Measurements from ENCODE around the gene OBSCN. TPM values are rescaled to one million over a fixed set of nuclear protein-coding genes. Genes with fewer than 3 reads are reported as not detected.
A peak's percentile ranks its signal among the peaks of the same experiment; 100 is the strongest.

OBSCN gene
- total and polyA plus RNA-seq, 2 of the 4 experiments (the other 2 are of a cell fraction) = 4.1 to 9.5 TPM

DNA sequence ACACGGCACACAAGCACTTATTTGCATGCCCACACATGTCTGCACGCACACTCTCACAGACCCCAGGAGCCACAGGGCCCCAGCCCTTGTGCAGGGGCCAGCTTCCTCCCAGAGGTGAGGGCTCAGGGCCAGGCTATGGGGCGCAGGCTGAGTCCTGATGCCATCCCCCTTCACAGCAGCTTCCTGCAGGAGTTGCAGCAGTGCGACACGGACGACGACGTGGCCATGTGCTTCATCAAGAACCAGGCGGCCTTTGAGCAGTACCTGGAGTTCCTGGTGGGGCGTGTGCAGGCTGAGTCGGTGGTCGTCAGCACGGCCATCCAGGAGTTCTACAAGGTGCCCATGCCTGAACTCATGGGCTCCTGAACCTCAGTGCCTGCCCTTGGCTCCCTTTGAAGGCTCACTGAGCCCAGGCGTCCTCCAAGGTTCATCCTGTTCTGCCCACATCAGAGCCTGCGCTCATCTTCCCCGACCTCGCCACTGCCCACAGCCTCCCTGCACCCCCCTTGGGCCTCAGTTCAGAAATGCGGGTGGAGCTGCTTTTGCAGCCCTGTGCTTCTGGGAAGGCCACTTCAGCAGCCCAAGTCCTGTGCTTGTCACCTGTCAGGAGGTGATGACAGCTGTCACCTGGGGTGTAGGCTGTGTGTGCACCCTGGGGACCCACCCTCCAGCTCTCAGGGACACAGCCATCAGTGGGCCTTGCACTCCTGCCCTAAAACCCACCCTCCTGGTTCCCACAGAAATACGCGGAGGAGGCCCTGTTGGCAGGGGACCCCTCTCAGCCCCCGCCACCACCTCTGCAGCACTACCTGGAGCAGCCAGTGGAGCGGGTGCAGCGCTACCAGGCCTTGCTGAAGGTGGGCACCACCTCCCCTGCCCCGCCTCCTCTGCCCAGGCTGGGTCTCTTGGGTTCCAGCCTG, 132.2 kb downstream of the OBSCN start:
- H3K18ac ChIP-seq (ENCODE audit: low read depth, low read length) = no peak overlapping the region
- ChIA-PET POLR2A (ENCODE audit: unreplicated experiment) (no interaction called here), CTCF (interaction anchor here (0.6 kb wide), 2 partner anchors 12 to 64 kb away, joined by 3 read pairs; no protein-coding TSS in a partner anchor)
- peak overlapping the region; percentile 43 for H2AFZ ChIP-seq (replicated peaks; ENCODE audit: low read length, poor library complexity)
- no peaks in the 10 kb centered on the region for H3K27me3 ChIP-seq (ENCODE audit: control insufficient read depth, insufficient read depth, low read length)
- no peak overlapping the region for H2BK20ac ChIP-seq (ENCODE audit: low read depth, low read length)
- H4K8ac ChIP-seq (ENCODE audit: low read depth in 2 of 2, low read length in 2 of 2) = no peak overlapping the region
- H3K56ac ChIP-seq (ENCODE audit: extremely low read depth, insufficient read depth, low read length) = no peak overlapping the region
- no peaks in the 10 kb centered on the region for H3K4me1 ChIP-seq (ENCODE audit: control insufficient read depth, insufficient read depth, low read length)
- no peak overlapping the region for H3K4me3 ChIP-seq (ENCODE audit: insufficient read depth, low read depth, low read length)
- BruUV-seq (replicated peaks) = no TSS peak
- TF ChIP-seq FOS (IDR thresholded peaks at IDR 0.05; ENCODE audit: low read depth, low read length) (no peak), RCOR1 (IDR thresholded peaks at IDR 0.05; ENCODE audit: insufficient replicate concordance, low read length) (no peak), RFX5 (IDR thresholded peaks at IDR 0.05; ENCODE audit: low read depth, low read length) (no peak), MAZ (IDR thresholded peaks at IDR 0.05; ENCODE audit: borderline replicate concordance, low read depth, low read length) (no peak), MXI1 (IDR thresholded peaks at IDR 0.05; ENCODE audit: borderline replicate concordance, low read depth, low read length) (no peak), POLR2A (IDR thresholded peaks at IDR 0.05; ENCODE audit: low read depth, low read length) (no peak), CHD1 (IDR thresholded peaks at IDR 0.05; ENCODE audit: low read depth, low read length) (no peak), NFE2L2 (IDR thresholded peaks at IDR 0.05; ENCODE audit: low read depth, low read length) (no peak)
- TF ChIP-seq, protein P1, sequence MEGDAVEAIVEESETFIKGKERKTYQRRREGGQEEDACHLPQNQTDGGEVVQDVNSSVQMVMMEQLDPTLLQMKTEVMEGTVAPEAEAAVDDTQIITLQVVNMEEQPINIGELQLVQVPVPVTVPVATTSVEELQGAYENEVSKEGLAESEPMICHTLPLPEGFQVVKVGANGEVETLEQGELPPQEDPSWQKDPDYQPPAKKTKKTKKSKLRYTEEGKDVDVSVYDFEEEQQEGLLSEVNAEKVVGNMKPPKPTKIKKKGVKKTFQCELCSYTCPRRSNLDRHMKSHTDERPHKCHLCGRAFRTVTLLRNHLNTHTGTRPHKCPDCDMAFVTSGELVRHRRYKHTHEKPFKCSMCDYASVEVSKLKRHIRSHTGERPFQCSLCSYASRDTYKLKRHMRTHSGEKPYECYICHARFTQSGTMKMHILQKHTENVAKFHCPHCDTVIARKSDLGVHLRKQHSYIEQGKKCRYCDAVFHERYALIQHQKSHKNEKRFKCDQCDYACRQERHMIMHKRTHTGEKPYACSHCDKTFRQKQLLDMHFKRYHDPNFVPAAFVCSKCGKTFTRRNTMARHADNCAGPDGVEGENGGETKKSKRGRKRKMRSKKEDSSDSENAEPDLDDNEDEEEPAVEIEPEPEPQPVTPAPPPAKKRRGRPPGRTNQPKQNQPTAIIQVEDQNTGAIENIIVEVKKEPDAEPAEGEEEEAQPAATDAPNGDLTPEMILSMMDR (conservative IDR thresholded peaks at IDR 0.05; ENCODE audit: low read depth, low read length) = no peak
- TF ChIP-seq, protein P2, sequence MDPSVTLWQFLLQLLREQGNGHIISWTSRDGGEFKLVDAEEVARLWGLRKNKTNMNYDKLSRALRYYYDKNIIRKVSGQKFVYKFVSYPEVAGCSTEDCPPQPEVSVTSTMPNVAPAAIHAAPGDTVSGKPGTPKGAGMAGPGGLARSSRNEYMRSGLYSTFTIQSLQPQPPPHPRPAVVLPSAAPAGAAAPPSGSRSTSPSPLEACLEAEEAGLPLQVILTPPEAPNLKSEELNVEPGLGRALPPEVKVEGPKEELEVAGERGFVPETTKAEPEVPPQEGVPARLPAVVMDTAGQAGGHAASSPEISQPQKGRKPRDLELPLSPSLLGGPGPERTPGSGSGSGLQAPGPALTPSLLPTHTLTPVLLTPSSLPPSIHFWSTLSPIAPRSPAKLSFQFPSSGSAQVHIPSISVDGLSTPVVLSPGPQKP (IDR thresholded peaks at IDR 0.05; ENCODE audit: borderline replicate concordance, low read depth, low read length) = no peak
- H2AK5ac ChIP-seq (ENCODE audit: low read depth, low read length) = no peak overlapping the region
- peaks cover 40% of the 10 kb centered on the region for H3K36me3 ChIP-seq (ENCODE audit: control insufficient read depth, insufficient read depth, low read length)
- intact Hi-C loops (cut with micrococcal nuclease) = no loop called here
- H4K5ac ChIP-seq (ENCODE audit: low read depth, low read length) = no peak overlapping the region
- H2BK5ac ChIP-seq (ENCODE audit: low read depth, low read length, poor library complexity, severe bottlenecking) = no peak overlapping the region
- H3K4me2 ChIP-seq (ENCODE audit: low read depth, low read length) = no peak overlapping the region
- no peak overlapping the region for H3K23ac ChIP-seq (ENCODE audit: low read depth, low read length)
- H3K79me1 ChIP-seq (ENCODE audit: low read depth in 1 of 2, low read length in 2 of 2) = no peaks in the 10 kb centered on the region
- no peak overlapping the region for H3K27ac ChIP-seq (ENCODE audit: insufficient read depth, low read length)
- no peak overlapping the region for H3K4ac ChIP-seq (ENCODE audit: low read depth, low read length)
- DNase-seq (no peak), ATAC-seq (ENCODE audit: low read depth) (no peak)
- no peak overlapping the region for H3K14ac ChIP-seq (replicated peaks; ENCODE audit: low read depth, low read length)
- 0 out of 2 replicates have a peak, but pooled peaks cover 5% of the 10 kb centered on the region for H3K9me1 ChIP-seq (ENCODE audit: insufficient read depth, low read length)
- H3K9ac ChIP-seq (ENCODE audit: low read depth, low read length) = no peak overlapping the region
- H4K20me1 ChIP-seq (ENCODE audit: insufficient read depth, low read length) = no peaks in the 10 kb centered on the region; the same call in none of the 2 replicates
- 86% methylated on average over 10 of the region's 24 CpGs; no CpG with 5 or more reads in 1 of the 2 experiments for WGBS, 2 experiments (ENCODE audit: extremely low coverage in 2 of 2, insufficient read length in 1 of 2)
- H4K91ac ChIP-seq (ENCODE audit: insufficient read depth, low read depth, low read length) = no peak overlapping the region
- in situ Hi-C loops (cut with MboI; ENCODE audit: low sequenced_read_pairs) = no loop called here
- H2BK120ac ChIP-seq (ENCODE audit: low read depth, low read length) = no peak overlapping the region
- no peak overlapping the region for H2AK9ac ChIP-seq (replicated peaks; ENCODE audit: low read depth, low read length, poor library complexity)
- peaks cover 6% of the 10 kb centered on the region; the same call in 1 of the 2 replicates for H3K9me3 ChIP-seq (ENCODE audit: control insufficient read depth, insufficient read depth, low read length)
- no peak overlapping the region for H2BK15ac ChIP-seq (ENCODE audit: low read depth, low read length)
- dilution Hi-C loops (cut with HindIII; ENCODE audit: low sequenced_read_pairs, unreplicated experiment) = no loop called here
